Upper lobe of left lung (tissue), 6 donors: ENCODE results near the gene NPHP4. TPM values are rescaled to one million over a fixed set of nuclear protein-coding genes. Genes with fewer than 3 reads are reported as not detected.

Experiments
- ATAC-seq, 2 donors: fragments of 200-7000 bp; cut with Tn5 transposase; one replicate each; pipeline ENCODE4 v1.9.1; 2022; ENCODE audit warnings: mild to moderate bottlenecking in 2 of 2, moderate library complexity in 2 of 2; ENCODE audit not compliant: low FRiP score in 2 of 2
- DNase-seq, 2 donors: peaks; one replicate each; pipeline ENCODE4 v3.0.0-alpha.2; 2019 to 2020
- H3K27ac ChIP-seq, 4 donors: fragments of 200-600 bp; sonication (generic); one replicate each; pipeline ENCODE4 v1.5.1; 2016 to 2019
- H3K27me3 ChIP-seq, 4 donors: fragments of 200-600 bp; sonication (generic); one replicate each; pipeline ENCODE4 v1.5.1; 2017 to 2019
- H3K36me3 ChIP-seq, 4 donors: fragments of 200-600 bp; sonication (generic); one replicate each; pipeline ENCODE4 v1.5.1; 2016 to 2019
- H3K4me1 ChIP-seq, 4 donors: fragments of 200-600 bp; sonication (generic); one replicate each; pipeline ENCODE4 v1.5.1; 2018 to 2019
- H3K4me3 ChIP-seq, 4 donors: fragments of 200-600 bp; sonication (generic); one replicate each; pipeline ENCODE4 v1.5.1; 2017 to 2019; ENCODE audit warnings: mild to moderate bottlenecking in 2 of 4, moderate library complexity in 1 of 4
- H3K9me3 ChIP-seq, 4 donors: fragments of 200-600 bp; sonication (generic); one replicate each; pipeline ENCODE4 v1.5.1; 2018 to 2019
- CTCF ChIP-seq, 6 experiments: fragments of 450-650 bp in 4 of 6; fragments of 200-600 bp in 2 of 6; sonication (generic) in 2 of 6; IDR thresholded peaks; one replicate each; pipeline ENCODE4 v1.5.1; 2016 to 2019; ENCODE audit warnings: antibody characterized with exemption in 6 of 6
- EP300 ChIP-seq, 4 donors: sonication (generic); formaldehyde crosslinking; IDR thresholded peaks; one replicate each; pipeline ENCODE4 v1.5.1; 2017; ENCODE audit warnings: antibody characterized with exemption in 4 of 4, control low read depth in 2 of 4
- POLR2A ChIP-seq, 4 donors: fragments of 450-650 bp; IDR thresholded peaks; one replicate each; pipeline ENCODE4 v1.5.1; 2016 to 2017; ENCODE audit warnings: antibody characterized with exemption in 4 of 4, mild to moderate bottlenecking in 2 of 4
- POLR2AphosphoS5 ChIP-seq, 2 donors: sonication (generic); formaldehyde crosslinking; IDR thresholded peaks; one replicate each; pipeline ENCODE4 v1.5.1; 2017; ENCODE audit warnings: antibody characterized with exemption in 2 of 2
- whole genome bisulfite sequencing, 2 donors: methylation state at CpG; one replicate each; pipeline ENCODE4 v1.1.5; 2017 to 2018; 5-methylcytosine and 5-hydroxymethylcytosine counted together
- total RNA-seq, 6 donors: library from RNA; depleted of rRNA in 4 of 6; stranded (reverse); fragments of >200 nt in 4 of 6; gene quantifications; one replicate each; pipeline versions ENCODE4 v1.1.0 to v1.2.1, GENCODE V29; 2016 to 2021
- donor health status: DM: no; HTN: no; CAD: no; lungs with moderate emphysema.
- donor health status: DM: no; HTN: yes; CAD: no; lungs with severe emphysema.

Gene NPHP4
- total RNA-seq, 6 donors from 2014 or later: 13.5 to 45.1 (median 19.9) TPM

GRCh38 chr1:5878971-5879370 is 113.3 kb downstream of the NPHP4 start:
- 77 to 88% methylated on average over 4 of the region's 4 CpGs for WGBS, 2 donors
- H3K36me3 ChIP-seq: peaks cover 0 to 78% (median 45%) of the 10 kb centered on the region in 4 donors
- no peaks in the 10 kb centered on the region for H3K4me1 ChIP-seq
- TF ChIP-seq POLR2A (IDR thresholded peaks at IDR 0.05) (no peak), EP300 (IDR thresholded peaks at IDR 0.05) (no peak), CTCF (IDR thresholded peaks at IDR 0.05) (no peak), POLR2AphosphoS5 (IDR thresholded peaks at IDR 0.05) (no peak)
- ATAC-seq (no peak), DNase-seq (no peak)
- H3K27ac ChIP-seq: no peak overlapping the region
- H3K27me3 ChIP-seq: no peaks in the 10 kb centered on the region
- H3K4me3 ChIP-seq: no peak overlapping the region
- peaks cover 0 to 11% (median 2%) of the 10 kb centered on the region in 4 donors for H3K9me3 ChIP-seq

GRCh38 chr1:5877683-5878530 is 114.3 kb downstream of the NPHP4 start:
- Histone ChIP-seq H3K9me3 (peaks cover 0 to 11% (median 2%) of the 10 kb centered on the region in 4 donors), H3K4me3 (no peak overlapping the region), H3K27ac (no peak overlapping the region), H3K4me1 (no peaks in the 10 kb centered on the region), H3K27me3 (no peaks in the 10 kb centered on the region), H3K36me3 (peaks cover 0 to 83% (median 53%) of the 10 kb centered on the region in 4 donors)
- ATAC-seq (no peak), DNase-seq (no peak)
- TF ChIP-seq POLR2AphosphoS5 (IDR thresholded peaks at IDR 0.05) (no peak), POLR2A (IDR thresholded peaks at IDR 0.05) (no peak), CTCF (IDR thresholded peaks at IDR 0.05) (no peak), EP300 (IDR thresholded peaks at IDR 0.05) (no peak)
- 97% methylated on average over 10 to 19 of the region's 20 CpGs for WGBS, 2 donors

- Histone ChIP-seq H3K27ac (no peak overlapping the region), H3K27me3 (no peaks in the 10 kb centered on the region), H3K9me3 (peaks cover 0 to 11% (median 2%) of the 10 kb centered on the region in 4 donors), H3K36me3 (peaks cover 0 to 81% (median 54%) of the 10 kb centered on the region in 4 donors), H3K4me1 (no peaks in the 10 kb centered on the region), H3K4me3 (no peak overlapping the region)
- WGBS, 2 donors: 90 to 91% methylated on average over 22 of the region's 22 CpGs
- no peak for DNase-seq
- TF ChIP-seq POLR2AphosphoS5 (IDR thresholded peaks at IDR 0.05) (no peak), EP300 (IDR thresholded peaks at IDR 0.05) (no peak), POLR2A (IDR thresholded peaks at IDR 0.05) (no peak), CTCF (IDR thresholded peaks at IDR 0.05) (no peak)
- no peak for ATAC-seq
Observed at GRCh38 chr1:5877001-5877400, 115.2 kb downstream of the NPHP4 start.

- ATAC-seq: no peak
- peaks cover 0 to 81% (median 55%) of the 10 kb centered on the region in 4 donors for H3K36me3 ChIP-seq
- no peak for DNase-seq
- H3K4me3 ChIP-seq: no peak overlapping the region
- TF ChIP-seq CTCF (IDR thresholded peaks at IDR 0.05): no peak
- TF ChIP-seq POLR2AphosphoS5 (IDR thresholded peaks at IDR 0.05): no peak
- TF ChIP-seq POLR2A (IDR thresholded peaks at IDR 0.05): no peak
- TF ChIP-seq EP300 (IDR thresholded peaks at IDR 0.05): no peak
- H3K27me3 ChIP-seq: no peaks in the 10 kb centered on the region
- H3K4me1 ChIP-seq: no peaks in the 10 kb centered on the region
- 95 to 97% methylated on average over 3 to 7 of the region's 7 CpGs for WGBS, 2 donors
- H3K9me3 ChIP-seq: peaks cover 0 to 11% (median 2%) of the 10 kb centered on the region in 4 donors
- H3K27ac ChIP-seq: no peak overlapping the region
Observed at GRCh38 chr1:5876094-5876650, 116.1 kb downstream of the NPHP4 start.
